ENCODE measurements around the gene KDM3A.

- no peak for TF ChIP-seq CTCF (IDR thresholded peaks at IDR 0.05; ENCODE audit: poor library complexity, severe bottlenecking)
- TF ChIP-seq EZH2 (IDR thresholded peaks at IDR 0.05; ENCODE audit: borderline replicate concordance, insufficient read depth, low read length, poor library complexity, severe bottlenecking): no peak
- no peak for TF ChIP-seq POLR2AphosphoS5 (IDR thresholded peaks at IDR 0.05)
- no peak for TF ChIP-seq REST (IDR thresholded peaks at IDR 0.05; ENCODE audit: borderline replicate concordance)
- TF ChIP-seq RAD21 (conservative IDR thresholded peaks at IDR 0.05): no peak
- TF ChIP-seq SMC3 (conservative IDR thresholded peaks at IDR 0.05; ENCODE audit: poor library complexity): no peak
- no peak for TF ChIP-seq EP300 (conservative IDR thresholded peaks at IDR 0.05; ENCODE audit: poor library complexity, severe bottlenecking)
- no peak for TF ChIP-seq TAF1 (IDR thresholded peaks at IDR 0.05; ENCODE audit: low read depth)
- no peak for TF ChIP-seq MXI1 (conservative IDR thresholded peaks at IDR 0.05; ENCODE audit: poor library complexity, severe bottlenecking)
These were observed 57.5 kb downstream of the KDM3A start for GRCh38 chr2:86498468-86499260.
